NOMO-1 treated with DMSO at 0.1 percent for 48 hours (cell line): Measurements from ENCODE around the gene MAP3K4.
A peak's percentile ranks its signal among the peaks of the same experiment; 100 is the strongest.

ENCODE experiments used
- DNase-seq: peaks from one replicate; lab custom pipeline; 2025; ENCODE audit not compliant: unreplicated experiment; lab: John Stamatoyannopoulos, UW

Gene MAP3K4

GRCh38 chr6:161080263-161080970, 88.8 kb downstream of the MAP3K4 start:
- no peak for DNase-seq

DNA sequence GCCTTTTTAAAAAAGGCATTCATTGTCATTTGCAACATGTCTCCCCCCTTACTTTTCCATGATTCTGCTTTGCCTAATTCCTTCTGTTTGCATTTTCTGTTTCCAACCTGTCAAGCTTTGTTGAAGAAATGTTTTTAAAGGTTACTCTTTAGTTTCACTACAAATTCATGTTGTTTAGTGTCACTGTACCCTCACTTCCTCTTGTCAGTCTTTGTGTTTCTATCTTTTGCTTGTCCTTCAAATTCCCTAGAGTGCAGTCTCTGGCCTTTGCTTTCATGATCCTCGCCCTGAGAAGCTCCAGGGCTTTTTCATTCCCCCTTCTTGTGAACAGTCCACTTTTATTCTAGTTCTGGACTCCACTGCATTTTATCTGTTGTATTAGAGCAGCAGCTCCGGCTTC, 90.6 kb downstream of the MAP3K4 start:
- no peak for DNase-seq

DNA sequence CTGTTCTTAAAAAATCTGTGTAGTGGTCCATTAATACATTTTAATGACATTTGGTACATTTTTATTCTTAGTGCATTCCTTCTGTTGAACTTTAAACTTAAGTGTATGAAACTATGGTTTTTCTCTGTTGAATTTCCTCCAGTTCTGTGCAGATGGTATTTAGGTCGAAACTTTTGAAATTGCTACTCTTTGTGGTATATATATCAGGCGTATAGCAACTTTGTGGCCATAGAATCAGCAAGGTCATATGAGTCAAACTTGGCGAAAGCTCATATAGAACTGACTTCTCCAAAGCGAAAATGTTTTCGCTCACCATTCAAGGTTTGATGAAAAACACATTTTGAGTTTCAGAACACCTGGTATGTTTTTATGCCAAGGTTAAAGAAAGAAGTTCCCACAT, 93.7 kb downstream of the MAP3K4 start:
- no peak for DNase-seq

GRCh38 chr6:161088676-161089328, 97.2 kb downstream of the MAP3K4 start:
- DNase-seq, result no peak

GRCh38 chr6:161091151-161091550, 99.6 kb downstream of the MAP3K4 start:
- no peak for DNase-seq

GRCh38 chr6:161091972-161092701, 100.6 kb downstream of the MAP3K4 start:
- DNase-seq, result no peak

- DNase-seq, result no peak
These were observed 103.4 kb downstream of the MAP3K4 start for GRCh38 chr6:161094955-161095354.

GRCh38 chr6:161095916-161096315, 104.3 kb downstream of the MAP3K4 start:
- no peak for DNase-seq

- DNase-seq, result no peak
These were observed 108.5 kb downstream of the MAP3K4 start for GRCh38 chr6:161100072-161100471.

DNA sequence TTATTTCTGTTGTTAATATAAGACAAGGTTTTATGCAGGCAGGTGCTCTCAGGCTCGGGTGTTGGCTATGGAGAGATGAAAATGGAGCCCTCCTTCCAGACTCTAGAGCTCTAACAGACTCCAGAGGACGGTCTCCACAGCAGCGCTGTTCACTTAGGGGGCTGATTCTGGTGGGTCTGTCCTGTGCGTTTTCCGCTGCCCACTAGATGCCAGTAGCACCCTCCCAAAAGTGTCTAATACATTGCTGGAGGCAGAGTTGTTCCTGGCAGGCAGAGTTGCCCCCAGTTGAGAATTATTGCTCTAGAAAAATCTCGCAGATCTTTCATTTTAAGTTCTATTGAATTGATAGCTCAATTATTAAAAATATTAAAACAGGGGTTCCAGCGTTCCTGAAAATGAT, 109.9 kb downstream of the MAP3K4 start:
- no peak for DNase-seq

- no peak for DNase-seq
These were observed 111.9 kb downstream of the MAP3K4 start for GRCh38 chr6:161103475-161103874.

DNA sequence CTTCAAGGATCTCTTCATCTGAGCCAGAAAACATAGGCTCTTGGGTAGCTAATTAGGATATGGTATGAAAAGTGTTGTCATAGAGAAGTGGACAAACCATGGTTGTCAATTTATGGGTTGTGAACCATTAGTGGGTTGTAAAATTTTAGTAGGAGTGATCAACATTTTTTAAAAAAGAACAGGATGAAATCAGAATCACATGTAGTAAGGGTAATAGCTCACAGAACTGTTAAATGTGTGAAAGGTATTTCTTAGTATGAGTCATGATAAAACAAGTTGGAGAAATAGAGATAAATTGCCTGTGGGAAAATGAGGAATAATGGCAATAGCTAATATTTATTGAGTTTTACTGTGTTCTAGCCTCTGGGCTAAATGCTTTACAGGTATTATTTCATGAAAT, 113.4 kb downstream of the MAP3K4 start:
- no peak for DNase-seq

DNA sequence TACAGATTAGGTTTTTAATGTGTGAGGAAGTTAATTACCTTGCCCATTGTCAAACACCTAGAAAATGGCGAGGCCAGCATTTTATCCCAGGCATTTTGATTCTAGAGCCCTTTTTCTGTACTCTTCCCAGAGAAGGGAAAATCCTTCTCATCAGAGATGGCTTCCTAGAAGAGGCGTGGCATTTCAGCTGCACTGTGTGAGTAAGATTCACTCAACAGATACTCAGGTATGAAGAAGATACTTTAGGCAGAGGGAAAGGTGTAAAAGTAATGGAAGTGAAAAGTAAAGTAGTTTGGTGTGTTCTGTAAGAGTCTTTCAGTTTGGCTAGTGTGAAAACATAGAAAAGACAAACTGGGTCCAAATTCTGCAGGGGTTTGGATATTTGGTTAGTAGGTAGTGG, 113.8 kb downstream of the MAP3K4 start:
- DNase-seq, result no peak

DNA sequence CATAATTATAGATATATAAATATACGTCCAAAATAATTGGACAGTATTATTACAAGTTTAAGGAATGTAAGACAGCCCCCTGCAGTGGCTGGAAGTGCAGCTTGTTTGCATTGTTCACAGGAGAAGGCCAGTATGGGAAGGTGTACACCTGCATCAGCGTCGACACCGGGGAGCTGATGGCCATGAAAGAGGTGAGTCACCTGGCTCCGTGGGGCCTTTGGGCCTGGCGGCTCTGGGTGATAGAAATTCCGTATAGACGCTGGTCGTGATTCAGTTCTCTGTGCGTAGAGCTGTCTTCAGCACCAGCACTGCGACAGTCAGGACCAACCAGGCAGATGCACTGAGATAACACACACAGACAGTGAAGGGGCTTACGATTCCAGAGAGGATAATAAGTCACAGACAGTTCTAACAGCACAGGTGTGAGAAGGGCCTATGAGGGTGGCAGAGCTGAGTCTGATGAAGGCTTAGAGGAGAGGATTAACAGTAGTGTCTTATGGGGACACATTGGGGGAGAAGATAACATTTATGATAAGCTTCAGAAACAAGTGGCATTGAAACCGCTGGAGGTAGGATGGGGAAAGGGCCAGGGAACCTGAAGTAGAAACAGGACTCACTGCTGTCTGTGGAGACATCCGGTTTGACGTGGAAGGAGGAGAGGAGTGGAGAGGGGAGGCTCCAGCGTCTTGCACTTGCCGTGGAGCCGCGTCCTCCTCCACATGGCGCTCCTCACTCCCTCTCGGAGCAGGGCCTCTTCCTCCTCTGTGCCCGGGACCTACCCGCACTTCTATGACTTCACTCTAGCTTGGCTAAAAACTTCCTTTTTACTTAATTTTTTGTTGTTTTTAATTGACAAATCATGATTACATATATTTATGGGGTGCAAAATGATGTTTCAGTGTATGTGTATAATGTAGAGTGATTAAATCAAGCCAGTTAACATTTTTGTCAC, 116.5 kb downstream of the MAP3K4 start:
- peak; percentile 21 for DNase-seq

GRCh38 chr6:161108916-161109315, 117.3 kb downstream of the MAP3K4 start:
- peak; percentile 88 for DNase-seq

GRCh38 chr6:161109366-161109765, 117.8 kb downstream of the MAP3K4 start:
- no peak for DNase-seq

DNA sequence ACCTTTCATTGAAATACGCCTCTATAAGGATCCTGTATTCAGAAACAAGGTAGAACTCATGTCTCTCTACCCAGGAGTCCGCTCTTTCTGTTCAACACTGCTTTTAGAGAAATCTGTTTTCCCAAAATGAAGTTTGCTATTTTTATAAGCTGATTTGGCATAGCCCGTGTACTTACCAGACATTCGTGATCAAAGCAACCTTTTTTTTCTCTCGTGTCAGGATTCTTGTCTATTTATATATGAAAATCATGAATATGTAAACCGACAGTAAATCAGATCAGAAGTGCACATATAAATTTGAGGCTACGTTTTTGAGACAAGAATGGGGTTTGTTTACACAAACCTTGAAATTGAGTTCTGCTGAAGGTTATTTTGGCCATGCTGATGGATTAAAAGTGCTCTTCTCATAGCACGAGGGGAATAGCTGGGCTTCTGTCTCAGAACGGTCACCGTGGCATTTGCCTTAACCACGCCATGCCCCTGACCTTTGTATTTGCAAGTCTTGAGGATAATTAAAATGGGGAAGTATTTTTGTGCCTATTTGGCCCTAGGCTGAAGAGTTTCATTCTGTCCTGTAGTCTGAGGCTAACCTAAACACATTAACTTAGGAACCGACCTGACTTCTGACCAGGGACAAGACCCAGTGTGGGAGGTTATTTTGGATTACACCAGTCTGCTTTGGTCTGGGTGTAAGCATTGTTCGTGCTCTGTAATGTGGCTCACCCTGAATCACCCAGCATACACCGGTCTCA, 118.6 kb downstream of the MAP3K4 start:
- peak; percentile 18 for DNase-seq

DNA sequence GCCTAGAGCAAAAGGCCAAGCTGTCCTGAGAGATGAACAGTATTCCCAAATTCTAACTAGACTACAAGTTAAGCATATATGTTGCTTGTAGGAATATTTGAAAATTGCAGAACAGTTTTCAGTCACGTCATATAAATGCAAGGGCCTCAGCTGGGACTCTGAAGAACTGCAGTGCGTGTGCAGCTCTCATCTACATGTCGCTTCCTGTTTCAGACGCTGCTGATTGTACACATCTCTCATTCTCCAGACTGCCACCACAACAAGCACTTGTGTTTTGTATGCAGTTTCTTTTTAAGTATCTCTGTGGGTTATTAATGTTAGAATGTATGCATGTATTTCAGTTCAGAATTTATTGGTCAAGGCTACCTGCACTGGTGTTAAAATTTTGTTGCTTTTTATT, 119.7 kb downstream of the MAP3K4 start:
- DNase-seq, result peak; percentile 49

- no peak for DNase-seq
These were observed 123.9 kb downstream of the MAP3K4 start for GRCh38 chr6:161115468-161115867.

DNA sequence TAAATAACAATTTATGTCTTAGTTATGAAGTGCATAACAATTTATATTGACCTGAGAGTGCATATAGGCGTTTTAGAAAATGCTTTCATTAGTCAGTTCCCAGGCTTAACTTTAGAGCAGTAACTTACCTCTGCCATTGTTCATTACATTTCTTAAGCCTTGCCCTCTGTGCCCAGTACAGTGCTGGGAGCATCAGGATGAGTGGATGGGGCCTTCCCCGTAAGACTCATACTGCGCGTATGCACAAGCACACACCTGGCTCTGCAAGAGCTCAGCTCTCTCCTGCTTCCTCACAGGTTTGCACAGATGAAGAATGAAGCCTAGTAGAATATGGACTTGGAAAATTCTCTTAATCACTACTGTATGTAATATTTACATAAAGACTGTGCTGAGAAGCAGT, 125.0 kb downstream of the MAP3K4 start:
- DNase-seq, result no peak
